HG02571 (cell line): ENCODE data around the gene SKAP1.

Experiments
- ATAC-seq: cut with Tn5 transposase; IDR thresholded peaks from one replicate; pipeline ENCODE4 v1.9.1; 2021; ENCODE audit warnings: mild to moderate bottlenecking, moderate library complexity; ENCODE audit not compliant: unreplicated experiment

Gene SKAP1

DNA sequence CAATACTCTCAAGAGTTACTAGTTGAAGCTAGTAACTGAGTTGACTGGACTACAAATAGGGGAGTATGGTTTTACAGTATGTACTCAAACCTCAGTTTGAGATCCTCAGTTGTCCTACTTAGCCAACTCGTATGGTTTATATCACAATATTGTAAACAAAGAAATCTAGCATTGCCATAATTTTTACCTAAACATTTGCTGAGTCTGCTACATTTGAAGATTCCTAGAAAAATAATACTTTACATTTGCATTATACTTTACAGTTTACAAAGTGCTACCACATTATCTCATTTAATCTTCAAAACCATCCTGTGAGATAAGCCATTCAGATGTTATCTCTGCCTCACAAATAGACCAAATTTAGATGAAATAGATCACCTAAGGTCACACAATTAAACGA lies 345.1 kb downstream of the SKAP1 start:
- ATAC-seq, result no peak
